HG02623 (cell line): ENCODE data around the gene NPEPL1.
"Not testable (repeated sequence)": the region's sequence is repeated elsewhere in the genome, so short reads cannot be mapped to it uniquely, and the experiment has no call there.

Experiments
- ATAC-seq: cut with Tn5 transposase; IDR thresholded peaks from one replicate; pipeline ENCODE4 v1.9.1; 2021; ENCODE audit warnings: moderate library complexity; ENCODE audit not compliant: unreplicated experiment

NPEPL1 gene

GRCh38 chr20:58692579-58693225 is at the start of gene NPEPL1:
NPEPL1 (plus strand) TSS chr20:58692800; CDS start chr20:58692901, 101 bp downstream.
- peak; percentile 89 for ATAC-seq

- ATAC-seq: not testable (repeated sequence)
Measured at GRCh38 chr20:58642896-58643295, 49.7 kb upstream of the NPEPL1 start.

- no peak for ATAC-seq
Measured at GRCh38 chr20:58645412-58645968, 47.1 kb upstream of the NPEPL1 start.

- ATAC-seq: no peak
Measured at GRCh38 chr20:58646257-58646656, 46.3 kb upstream of the NPEPL1 start.

- no peak for ATAC-seq
Measured at GRCh38 chr20:58646703-58647102, 45.9 kb upstream of the NPEPL1 start.

GRCh38 chr20:58647162-58647795 is 45.3 kb upstream of the NPEPL1 start:
- ATAC-seq: no peak

GRCh38 chr20:58647796-58648501 is 44.7 kb upstream of the NPEPL1 start:
- ATAC-seq: no peak

- not testable (repeated sequence) for ATAC-seq
Measured at GRCh38 chr20:58648502-58648825, 44.1 kb upstream of the NPEPL1 start.

GRCh38 chr20:58649288-58650180 is 43.1 kb upstream of the NPEPL1 start:
- no peak for ATAC-seq

GRCh38 chr20:58650181-58650775 is 42.3 kb upstream of the NPEPL1 start:
- ATAC-seq: no peak

GRCh38 chr20:58650776-58651558 is 41.6 kb upstream of the NPEPL1 start, which contains the start of gene STX16:
STX16 (plus strand) TSS chr20:58651283; CDS start chr20:58652007, 724 bp downstream.
- ATAC-seq: peak; percentile 53

- no peak for ATAC-seq
Measured at GRCh38 chr20:58651559-58651945, 41.0 kb upstream of the NPEPL1 start.

- peak; percentile 33 for ATAC-seq
Measured at GRCh38 chr20:58651946-58652605, 40.5 kb upstream of the NPEPL1 start.

- ATAC-seq: no peak
Measured at GRCh38 chr20:58652606-58653294, 39.9 kb upstream of the NPEPL1 start.

- ATAC-seq: no peak
Measured at GRCh38 chr20:58654337-58654736, 38.3 kb upstream of the NPEPL1 start.

- no peak for ATAC-seq
Measured at GRCh38 chr20:58655328-58656107, 37.1 kb upstream of the NPEPL1 start.

GRCh38 chr20:58656831-58657230 is 35.8 kb upstream of the NPEPL1 start:
- no peak for ATAC-seq

- ATAC-seq: no peak
Measured at GRCh38 chr20:58657262-58657661, 35.3 kb upstream of the NPEPL1 start.
